Cerebellar nuclear complex (tissue), 1 donor: ENCODE data around the gene CDC42SE2.
"Not testable (repeated sequence)": the region's sequence is repeated elsewhere in the genome, so short reads cannot be mapped to it uniquely, and the experiment has no call there.

Source experiments
- DNase-seq, 2 experiments: peaks; one replicate each; lab custom pipeline; 2025; lab: John Stamatoyannopoulos, UW

CDC42SE2 gene

GRCh38 chr5:131318455-131318854, 54.6 kb downstream of the CDC42SE2 start:
- no peak for DNase-seq

GRCh38 chr5:131321066-131321465, 57.2 kb downstream of the CDC42SE2 start:
- DNase-seq: no peak

- DNase-seq: no peak
These were observed 59.1 kb downstream of the CDC42SE2 start for GRCh38 chr5:131322926-131323325.

GRCh38 chr5:131323378-131323777, 59.5 kb downstream of the CDC42SE2 start:
- no peak for DNase-seq

GRCh38 chr5:131324303-131324702, 60.5 kb downstream of the CDC42SE2 start:
- DNase-seq: no peak

- DNase-seq: no peak
These were observed 64.9 kb downstream of the CDC42SE2 start for GRCh38 chr5:131328536-131329285.

- DNase-seq: no peak
These were observed 65.4 kb downstream of the CDC42SE2 start for GRCh38 chr5:131329286-131329560.

- DNase-seq: no peak
These were observed 66.2 kb downstream of the CDC42SE2 start for GRCh38 chr5:131330031-131330430.

GRCh38 chr5:131335756-131336155, 71.9 kb downstream of the CDC42SE2 start:
- not testable (repeated sequence) for DNase-seq

- DNase-seq: not testable (repeated sequence)
These were observed 72.9 kb downstream of the CDC42SE2 start for GRCh38 chr5:131336801-131337200.

GRCh38 chr5:131337240-131338050, 73.6 kb downstream of the CDC42SE2 start:
- DNase-seq: not testable (repeated sequence)

- DNase-seq: no peak
These were observed 74.2 kb downstream of the CDC42SE2 start for GRCh38 chr5:131338051-131338453.

- not testable (repeated sequence) for DNase-seq
These were observed 80.4 kb downstream of the CDC42SE2 start for GRCh38 chr5:131344288-131344687.

- not testable (repeated sequence) for DNase-seq
These were observed 82.4 kb downstream of the CDC42SE2 start for GRCh38 chr5:131346204-131346603.

- DNase-seq: no peak
These were observed 90.1 kb downstream of the CDC42SE2 start for GRCh38 chr5:131353991-131354390.

GRCh38 chr5:131355971-131356528, 92.2 kb downstream of the CDC42SE2 start:
- no peak for DNase-seq

- no peak for DNase-seq
These were observed 92.8 kb downstream of the CDC42SE2 start for GRCh38 chr5:131356619-131357018.

- no peak for DNase-seq
These were observed 94.1 kb downstream of the CDC42SE2 start for GRCh38 chr5:131357739-131358561.

- no peak for DNase-seq
These were observed 97.9 kb downstream of the CDC42SE2 start for GRCh38 chr5:131361677-131362315.

GRCh38 chr5:131363811-131364506, 100.1 kb downstream of the CDC42SE2 start:
- DNase-seq: no peak

GRCh38 chr5:131364507-131365050, 100.7 kb downstream of the CDC42SE2 start:
- no peak for DNase-seq
